ENCODE results near the gene RSPH1. TPM values are rescaled to one million over a fixed set of nuclear protein-coding genes. Genes with fewer than 3 reads are reported as not detected.

Gene RSPH1
- total and polyA plus RNA-seq, 2 experiments from 2014 or later, result 0.06 to 0.43 TPM

GRCh38 chr21:42498012-42498411 is 2.0 kb upstream of the RSPH1 start:
- no peak for TF ChIP-seq CTCF (IDR thresholded peaks at IDR 0.05; ENCODE audit: low read depth, low read length)
- H3K9me3 ChIP-seq (ENCODE audit: low read depth), result no peaks in the 10 kb centered on the region
- H3K4me1 ChIP-seq (ENCODE audit: low read depth), result peaks cover 4% of the 10 kb centered on the region
- DNase-seq (ENCODE audit: low read depth in 1 of 2, low spot score in 1 of 2), result no peak
- no peaks in the 10 kb centered on the region for H3K36me3 ChIP-seq
- H3K27me3 ChIP-seq, result peaks cover 8% of the 10 kb centered on the region
- no peak overlapping the region for H3K4me3 ChIP-seq
- H3K27ac ChIP-seq, result no peak overlapping the region

GRCh38 chr21:42496839-42497202 is 797 bp upstream of the RSPH1 start:
- TF ChIP-seq CTCF (IDR thresholded peaks at IDR 0.05; ENCODE audit: low read depth, low read length), result no peak
- Histone ChIP-seq H3K27ac (peak overlapping the region; percentile 35), H3K27me3 (peaks cover 8% of the 10 kb centered on the region), H3K9me3 (ENCODE audit: low read depth) (no peaks in the 10 kb centered on the region), H3K36me3 (no peaks in the 10 kb centered on the region), H3K4me1 (ENCODE audit: low read depth) (peaks cover 4% of the 10 kb centered on the region), H3K4me3 (peak overlapping the region; percentile 40)
- peak; percentile 12 to 37 for DNase-seq (ENCODE audit: low read depth in 1 of 2, low spot score in 1 of 2)

- H3K27me3 ChIP-seq, result peaks cover 8% of the 10 kb centered on the region
- H3K36me3 ChIP-seq, result no peaks in the 10 kb centered on the region
- H3K4me1 ChIP-seq (ENCODE audit: low read depth), result peaks cover 4% of the 10 kb centered on the region
- H3K4me3 ChIP-seq, result peak overlapping the region; percentile 29
- H3K9me3 ChIP-seq (ENCODE audit: low read depth), result no peaks in the 10 kb centered on the region
- peak in 1 of 2 donors; percentile 30 for DNase-seq (ENCODE audit: low read depth in 1 of 2, low spot score in 1 of 2)
- no peak for TF ChIP-seq CTCF (IDR thresholded peaks at IDR 0.05; ENCODE audit: low read depth, low read length)
- no peak overlapping the region for H3K27ac ChIP-seq
These were observed 282 bp downstream of the RSPH1 start for GRCh38 chr21:42495765-42496119.

GRCh38 chr21:42495027-42495426 is 997 bp downstream of the RSPH1 start:
- no peak for TF ChIP-seq CTCF (IDR thresholded peaks at IDR 0.05; ENCODE audit: low read depth, low read length)
- no peak for DNase-seq (ENCODE audit: low read depth in 1 of 2, low spot score in 1 of 2)

GRCh38 chr21:42493109-42494060 is 2.6 kb downstream of the RSPH1 start:
- Histone ChIP-seq H3K36me3 (no peaks in the 10 kb centered on the region), H3K27me3 (peaks cover 8% of the 10 kb centered on the region), H3K4me1 (ENCODE audit: low read depth) (peaks cover 4% of the 10 kb centered on the region), H3K27ac (no peak overlapping the region), H3K4me3 (no peak overlapping the region), H3K9me3 (ENCODE audit: low read depth) (no peaks in the 10 kb centered on the region)
- no peak for TF ChIP-seq CTCF (IDR thresholded peaks at IDR 0.05; ENCODE audit: low read depth, low read length)
- no peak for DNase-seq (ENCODE audit: low read depth in 1 of 2, low spot score in 1 of 2)

More at GRCh38 chr21:42495027-42495426, 997 bp downstream of the RSPH1 start:
- H3K4me1 ChIP-seq (ENCODE audit: low read depth), result peaks cover 4% of the 10 kb centered on the region
- peaks cover 8% of the 10 kb centered on the region for H3K27me3 ChIP-seq
- H3K4me3 ChIP-seq, result no peak overlapping the region
- no peak overlapping the region for H3K27ac ChIP-seq
- H3K36me3 ChIP-seq, result no peaks in the 10 kb centered on the region
- no peaks in the 10 kb centered on the region for H3K9me3 ChIP-seq (ENCODE audit: low read depth)
